Eye (tissue), 1 donor: ENCODE results near the gene LRR1.
"Not testable (repeated sequence)": the region's sequence is repeated elsewhere in the genome, so short reads cannot be mapped to it uniquely, and the experiment has no call there.

Experiments
- DNase-seq: peaks from one replicate; pipeline ENCODE4 v3.0.0-alpha.2; 2015

The LRR1 gene

GRCh38 chr14:49586673-49587460, 11.9 kb upstream of the LRR1 start:
- peak; percentile 95 for DNase-seq

- no peak for DNase-seq
These were observed 9.4 kb upstream of the LRR1 start for GRCh38 chr14:49589387-49589786.

GRCh38 chr14:49593016-49593415, 5.7 kb upstream of the LRR1 start:
- DNase-seq, result no peak

- DNase-seq, result no peak
These were observed 4.2 kb upstream of the LRR1 start for GRCh38 chr14:49594347-49595091.

GRCh38 chr14:49598189-49598484, 603 bp upstream of the LRR1 start:
- DNase-seq, result no peak

GRCh38 chr14:49607583-49607982, 8.8 kb downstream of the LRR1 start:
- no peak for DNase-seq

GRCh38 chr14:49612251-49612650, 13.5 kb downstream of the LRR1 start:
- no peak for DNase-seq

GRCh38 chr14:49612671-49613070, 13.9 kb downstream of the LRR1 start:
- no peak for DNase-seq

GRCh38 chr14:49614196-49614595, 15.5 kb downstream of the LRR1 start:
- no peak for DNase-seq

GRCh38 chr14:49615776-49616175, 17.0 kb downstream of the LRR1 start:
- DNase-seq, result no peak

GRCh38 chr14:49617852-49618519, 19.2 kb downstream of the LRR1 start:
- no peak for DNase-seq

GRCh38 chr14:49619273-49619672, 20.5 kb downstream of the LRR1 start:
- DNase-seq, result not testable (repeated sequence)

GRCh38 chr14:49619730-49620129, 21.0 kb downstream of the LRR1 start:
- no peak for DNase-seq

GRCh38 chr14:49620182-49621113, 21.7 kb downstream of the LRR1 start, which contains the start of the genes MGAT2 and RPL36AL:
Gene MGAT2 (plus strand): TSS chr14:49620799. CDS start chr14:49621269, 470 bp downstream.
Gene RPL36AL (minus strand): TSS chr14:49620626. CDS start chr14:49619104, 1,522 bp downstream.
- peak; percentile 99 for DNase-seq

- DNase-seq, result no peak
These were observed 22.6 kb downstream of the LRR1 start for GRCh38 chr14:49621114-49621881.

GRCh38 chr14:49622022-49622607, 23.4 kb downstream of the LRR1 start:
- DNase-seq, result no peak

- no peak for DNase-seq
These were observed 24.6 kb downstream of the LRR1 start for GRCh38 chr14:49623387-49623786.

- no peak for DNase-seq
These were observed 25.4 kb downstream of the LRR1 start for GRCh38 chr14:49623941-49624839.

GRCh38 chr14:49633640-49634546, 35.2 kb downstream of the LRR1 start:
- peak; percentile 98 for DNase-seq
